Neural progenitor cell (in vitro differentiated cells): ENCODE data around the gene EPDR1. TPM values are rescaled to one million over a fixed set of nuclear protein-coding genes. Genes with fewer than 3 reads are reported as not detected.

Source experiments
- DNase-seq: peaks from one replicate; pipeline ENCODE4 v3.0.0-alpha.2; 2016; ENCODE audit warnings: low spot score
- H2AFZ ChIP-seq: fragments of 200-600 bp; sonication (generic); replicated peaks from 2 replicates; pipeline ENCODE4 v1.6.1; 2016; ENCODE audit warnings: antibody characterized with exemption
- H3F3A ChIP-seq: fragments of 200-600 bp; sonication (generic); 2 replicates; pipeline ENCODE4 v1.6.1; 2016; ENCODE audit warnings: antibody characterized with exemption, low read depth
- H3K27ac ChIP-seq: fragments of 200-600 bp; sonication (generic); 2 replicates; pipeline ENCODE4 v1.5.1; 2016; ENCODE audit warnings: mild to moderate bottlenecking
- H3K27me3 ChIP-seq: fragments of 200-600 bp; sonication (generic); 2 replicates; pipeline ENCODE4 v1.6.1; 2016; ENCODE audit warnings: mild to moderate bottlenecking, moderate library complexity
- H3K36me3 ChIP-seq: fragments of 200-600 bp; sonication (generic); 2 replicates; pipeline ENCODE4 v1.5.1; 2016
- H3K4me1 ChIP-seq: fragments of 200-600 bp; sonication (generic); 2 replicates; pipeline ENCODE4 v1.6.1; 2016; ENCODE audit warnings: mixed run types
- H3K4me2 ChIP-seq: fragments of 200-600 bp; sonication (generic); 2 replicates; pipeline ENCODE4 v1.6.1; 2016
- H3K4me3 ChIP-seq: fragments of 200-600 bp; sonication (generic); 2 replicates; pipeline ENCODE4 v1.5.1; 2016
- H3K79me2 ChIP-seq: fragments of 200-600 bp; sonication (generic); 2 replicates; pipeline ENCODE4 v1.6.1; 2016; ENCODE audit warnings: low read depth
- H3K9ac ChIP-seq: fragments of 200-600 bp; sonication (generic); 2 replicates; pipeline ENCODE4 v1.6.1; 2016
- H3K9me3 ChIP-seq: fragments of 200-600 bp; sonication (generic); 2 replicates; pipeline ENCODE4 v1.5.1; 2016; ENCODE audit warnings: low read depth
- H4K20me1 ChIP-seq: fragments of 200-600 bp; sonication (generic); 2 replicates; pipeline ENCODE4 v1.6.1; 2016; ENCODE audit warnings: low read depth
- H3K27ac Mint-ChIP-seq: 3 replicates; pipeline ENCODE4 v1.8.0; 2021; ENCODE audit warnings: mixed read lengths
- H3K27me3 Mint-ChIP-seq: 2 replicates; pipeline ENCODE4 v1.8.0; 2022; ENCODE audit warnings: low read depth, mild to moderate bottlenecking, inconsistent platforms, moderate library complexity, mixed read lengths; ENCODE audit not compliant: insufficient read depth
- H3K36me3 Mint-ChIP-seq: 3 replicates; pipeline ENCODE4 v1.8.0; 2021; ENCODE audit warnings: mixed read lengths
- H3K4me1 Mint-ChIP-seq: 3 replicates; pipeline ENCODE4 v1.8.0; 2021; ENCODE audit warnings: mixed read lengths
- H3K4me3 Mint-ChIP-seq: 3 replicates; pipeline ENCODE4 v1.8.0; 2021; ENCODE audit warnings: mild to moderate bottlenecking, moderate library complexity, mixed read lengths
- H3K9me3 Mint-ChIP-seq: 3 replicates; pipeline ENCODE4 v1.8.0; 2020; ENCODE audit warnings: mixed read lengths
- EZH2 ChIP-seq: fragments of 200-600 bp; sonication (generic); IDR thresholded peaks from 2 replicates; pipeline ENCODE4 v1.6.1; 2017; ENCODE audit warnings: antibody characterized with exemption, mild to moderate bottlenecking, moderate library complexity
- EZH2phosphoT487 ChIP-seq: fragments of 200-600 bp; sonication (generic); IDR thresholded peaks from 2 replicates; pipeline ENCODE4 v1.6.1; 2017; ENCODE audit warnings: antibody characterized with exemption
- total RNA-seq: library from RNA; depleted of rRNA; stranded (reverse); fragments of >200 nt; gene quantifications from 2 replicates; pipeline ENCODE4 v1.2.3, GENCODE V29; 2015; ENCODE audit warnings: low replicate concordance
- TF ChIP-seq, protein P1 (sequence below): fragments of 200-600 bp; sonication (generic); IDR thresholded peaks from 2 replicates; pipeline ENCODE4 v1.5.1; 2017; ENCODE audit warnings: antibody characterized with exemption, mild to moderate bottlenecking

Gene EPDR1
- total RNA-seq, 1 donor from 2014 or later = 6.8 TPM

DNA sequence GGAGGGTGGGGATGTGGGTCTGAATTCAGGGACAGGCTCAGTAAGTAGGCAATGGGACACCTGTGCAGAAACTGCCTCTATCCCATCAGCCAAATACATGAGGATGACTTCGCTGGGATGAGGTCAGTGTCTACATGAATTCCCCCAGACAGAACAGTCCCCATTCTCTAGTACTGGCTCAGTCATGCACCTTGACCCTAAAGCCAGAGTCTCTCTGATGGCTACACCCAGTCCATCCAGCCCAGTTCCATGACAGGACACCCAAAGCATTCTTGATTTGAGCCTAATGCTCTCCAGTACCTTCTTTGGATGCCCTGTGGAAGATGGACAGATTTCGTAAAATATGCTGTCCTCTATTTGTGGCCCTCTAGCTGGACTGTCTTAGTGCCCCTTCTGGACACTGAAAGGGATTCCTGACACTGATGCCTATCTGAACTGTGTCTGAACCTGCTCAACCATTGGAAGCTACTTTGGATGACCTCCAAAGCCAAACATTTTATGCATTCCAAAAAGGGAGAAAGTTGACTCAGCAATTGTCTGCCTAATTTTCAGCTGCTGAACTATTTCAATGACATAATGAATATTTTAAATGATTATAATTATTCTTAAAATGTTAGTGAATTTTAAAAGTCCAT, 18.4 kb upstream of the EPDR1 start:
- H3K9ac ChIP-seq = no peak overlapping the region
- H4K20me1 ChIP-seq = no peaks in the 10 kb centered on the region
- H3K9me3 ChIP-seq = no peaks in the 10 kb centered on the region
- no peaks in the 10 kb centered on the region for H3K36me3 ChIP-seq
- no peak overlapping the region for H3K27ac Mint-ChIP-seq
- H3F3A ChIP-seq = no peaks in the 10 kb centered on the region
- no peak overlapping the region for H3K27ac ChIP-seq
- H3K9me3 Mint-ChIP-seq = peaks cover 2% of the 10 kb centered on the region
- DNase-seq = no peak
- H3K27me3 ChIP-seq = no peaks in the 10 kb centered on the region
- H2AFZ ChIP-seq = peak overlapping the region; percentile 70
- H3K4me3 ChIP-seq = no peak overlapping the region
- H3K27me3 Mint-ChIP-seq = peaks cover 4% of the 10 kb centered on the region
- H3K4me3 Mint-ChIP-seq = no peak overlapping the region
- H3K4me1 Mint-ChIP-seq = peaks cover 3% of the 10 kb centered on the region
- TF ChIP-seq EZH2phosphoT487 (no peak), EZH2 (no peak)
- TF ChIP-seq, protein P1, sequence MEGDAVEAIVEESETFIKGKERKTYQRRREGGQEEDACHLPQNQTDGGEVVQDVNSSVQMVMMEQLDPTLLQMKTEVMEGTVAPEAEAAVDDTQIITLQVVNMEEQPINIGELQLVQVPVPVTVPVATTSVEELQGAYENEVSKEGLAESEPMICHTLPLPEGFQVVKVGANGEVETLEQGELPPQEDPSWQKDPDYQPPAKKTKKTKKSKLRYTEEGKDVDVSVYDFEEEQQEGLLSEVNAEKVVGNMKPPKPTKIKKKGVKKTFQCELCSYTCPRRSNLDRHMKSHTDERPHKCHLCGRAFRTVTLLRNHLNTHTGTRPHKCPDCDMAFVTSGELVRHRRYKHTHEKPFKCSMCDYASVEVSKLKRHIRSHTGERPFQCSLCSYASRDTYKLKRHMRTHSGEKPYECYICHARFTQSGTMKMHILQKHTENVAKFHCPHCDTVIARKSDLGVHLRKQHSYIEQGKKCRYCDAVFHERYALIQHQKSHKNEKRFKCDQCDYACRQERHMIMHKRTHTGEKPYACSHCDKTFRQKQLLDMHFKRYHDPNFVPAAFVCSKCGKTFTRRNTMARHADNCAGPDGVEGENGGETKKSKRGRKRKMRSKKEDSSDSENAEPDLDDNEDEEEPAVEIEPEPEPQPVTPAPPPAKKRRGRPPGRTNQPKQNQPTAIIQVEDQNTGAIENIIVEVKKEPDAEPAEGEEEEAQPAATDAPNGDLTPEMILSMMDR = no peak
- H3K4me2 ChIP-seq = no peak overlapping the region
- H3K79me2 ChIP-seq = no peaks in the 10 kb centered on the region
- no peaks in the 10 kb centered on the region for H3K4me1 ChIP-seq
- no peaks in the 10 kb centered on the region for H3K36me3 Mint-ChIP-seq

DNA sequence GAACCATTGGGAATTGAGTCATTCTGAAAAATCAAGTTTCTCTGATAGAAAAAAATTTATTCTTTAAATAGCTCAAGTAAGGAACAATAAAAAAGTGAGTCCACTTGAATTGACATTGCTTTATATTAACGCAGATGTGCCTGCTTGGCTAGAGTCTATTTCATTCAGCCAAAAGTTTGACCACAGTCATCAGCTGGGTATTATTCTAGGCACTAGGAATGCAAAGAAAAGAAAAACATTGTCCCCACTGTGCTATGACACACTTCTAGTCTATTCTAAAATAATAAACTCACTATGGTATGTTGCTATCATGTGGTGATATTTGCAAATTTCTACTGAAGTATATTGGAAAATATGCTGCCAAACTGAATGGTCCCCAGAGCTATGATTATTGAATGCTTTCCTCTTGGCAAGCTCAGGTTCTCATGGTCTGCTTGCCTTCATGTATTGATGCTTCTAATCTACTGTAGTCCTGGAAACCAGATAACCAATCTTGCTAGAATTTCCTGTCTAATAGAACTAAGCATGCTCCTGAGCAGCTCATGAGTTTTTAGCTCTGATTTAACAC, 12.1 kb upstream of the EPDR1 start:
- TF ChIP-seq, protein P1 = no peak
- TF ChIP-seq EZH2phosphoT487 = no peak
- no peak for TF ChIP-seq EZH2
- H3K9ac ChIP-seq = no peak overlapping the region
- H3K4me3 Mint-ChIP-seq = no peak overlapping the region
- H3K36me3 Mint-ChIP-seq = no peaks in the 10 kb centered on the region
- H3K4me2 ChIP-seq = no peak overlapping the region
- peaks cover 14% of the 10 kb centered on the region for H3K27me3 ChIP-seq
- H3K9me3 Mint-ChIP-seq = no peaks in the 10 kb centered on the region
- H3K9me3 ChIP-seq = no peaks in the 10 kb centered on the region
- peaks cover 3% of the 10 kb centered on the region for H3K27me3 Mint-ChIP-seq
- H4K20me1 ChIP-seq = no peaks in the 10 kb centered on the region
- H3K36me3 ChIP-seq = no peaks in the 10 kb centered on the region
- H2AFZ ChIP-seq = no peak overlapping the region
- H3K4me1 ChIP-seq = no peaks in the 10 kb centered on the region
- no peaks in the 10 kb centered on the region for H3K4me1 Mint-ChIP-seq
- no peaks in the 10 kb centered on the region for H3K79me2 ChIP-seq
- H3K27ac Mint-ChIP-seq = no peak overlapping the region
- no peak overlapping the region for H3K4me3 ChIP-seq
- no peaks in the 10 kb centered on the region for H3F3A ChIP-seq
- no peak for DNase-seq
- no peak overlapping the region for H3K27ac ChIP-seq

GRCh38 chr7:37912756-37913155, 7.7 kb upstream of the EPDR1 start:
- no peak overlapping the region for H3K27ac ChIP-seq
- no peak overlapping the region for H3K4me3 Mint-ChIP-seq
- no peaks in the 10 kb centered on the region for H3K36me3 ChIP-seq
- peaks cover 23% of the 10 kb centered on the region for H3K27me3 Mint-ChIP-seq
- peaks cover 8% of the 10 kb centered on the region for H3K4me1 Mint-ChIP-seq
- DNase-seq = no peak
- TF ChIP-seq EZH2 = no peak
- TF ChIP-seq, protein P1 = no peak
- no peak for TF ChIP-seq EZH2phosphoT487
- no peak overlapping the region for H3K27ac Mint-ChIP-seq
- H2AFZ ChIP-seq = no peak overlapping the region
- H3K4me2 ChIP-seq = no peak overlapping the region
- H3K9ac ChIP-seq = no peak overlapping the region
- no peaks in the 10 kb centered on the region for H4K20me1 ChIP-seq
- H3K36me3 Mint-ChIP-seq = no peaks in the 10 kb centered on the region
- H3K4me3 ChIP-seq = no peak overlapping the region
- H3K9me3 ChIP-seq = no peaks in the 10 kb centered on the region
- H3K9me3 Mint-ChIP-seq = no peaks in the 10 kb centered on the region
- H3K79me2 ChIP-seq = no peaks in the 10 kb centered on the region
- H3F3A ChIP-seq = no peaks in the 10 kb centered on the region
- no peaks in the 10 kb centered on the region for H3K4me1 ChIP-seq
- peaks cover 58% of the 10 kb centered on the region for H3K27me3 ChIP-seq
